Amygdala (tissue), 56 donors: Measurements from ENCODE around the gene DHRS9.
"Not testable (repeated sequence)": the region's sequence is repeated elsewhere in the genome, so short reads cannot be mapped to it uniquely, and the experiment has no call there.

Experiments used
- DNase-seq, 56 donors: peaks; one replicate each; lab custom pipeline; 2025; lab: John Stamatoyannopoulos, UW

The DHRS9 gene

GRCh38 chr2:169069341-169069740 lies at the start of gene DHRS9:
Gene DHRS9, plus strand, starts transcription at chr2:169069563. Its CDS starts 12,019 bp downstream, at chr2:169081582.
- DNase-seq, result no peak

DNA sequence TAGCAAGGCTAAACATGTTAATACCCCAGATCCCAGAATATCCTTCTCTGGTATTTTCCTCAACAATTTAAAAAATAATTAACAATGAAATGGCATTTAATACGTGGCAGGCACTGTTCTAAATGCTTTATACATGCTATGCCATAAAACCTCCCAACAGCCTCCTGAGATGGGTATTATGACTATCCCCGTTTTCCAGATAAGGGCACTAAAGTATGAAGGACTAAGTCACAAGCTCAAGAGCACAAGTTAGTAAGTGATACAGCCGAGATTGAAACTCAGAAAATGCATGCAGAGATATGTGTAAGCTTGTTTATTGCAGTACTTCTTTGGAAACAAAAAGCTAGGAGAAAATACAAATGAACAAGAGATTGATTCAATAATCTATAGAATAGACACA lies 46.2 kb upstream of the DHRS9 start:
- DNase-seq, result no peak

DNA sequence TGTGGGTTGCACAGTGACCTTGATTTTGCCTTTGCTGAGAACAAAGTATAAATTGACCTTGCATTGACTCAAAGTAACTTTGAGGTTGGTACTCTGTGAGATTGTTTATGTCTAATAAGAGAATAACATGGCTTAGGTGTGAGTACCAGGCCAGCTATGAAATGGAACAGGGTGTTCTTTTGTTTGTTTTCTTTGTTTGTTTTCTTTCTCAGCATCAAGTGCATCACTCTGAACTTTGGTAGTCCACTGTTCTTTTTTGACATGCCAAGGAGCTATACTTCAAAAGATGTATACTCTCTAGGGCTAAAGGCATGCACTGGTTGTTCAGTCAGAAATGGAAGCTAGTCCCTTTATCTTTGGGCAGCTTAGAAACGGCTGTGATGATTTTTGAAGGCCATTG lies 43.3 kb upstream of the DHRS9 start:
- no peak for DNase-seq

DNA sequence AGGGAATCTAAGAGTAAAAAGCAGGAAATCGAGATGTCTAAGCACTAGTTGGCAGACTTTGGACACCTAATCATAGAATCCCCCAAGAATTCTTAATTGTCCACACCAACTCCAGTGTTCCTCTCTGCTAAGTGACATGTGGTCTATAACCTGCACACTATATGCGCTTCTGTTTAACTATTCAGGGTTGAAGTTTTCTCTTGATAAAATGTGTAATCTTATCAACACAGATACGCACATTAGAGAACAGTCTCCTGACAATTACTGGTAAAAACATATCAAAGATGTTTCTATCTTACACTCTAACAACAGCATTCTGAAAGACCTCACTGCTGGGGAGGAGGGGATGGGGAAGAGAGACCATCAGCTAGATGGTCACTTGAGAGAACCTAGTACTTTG lies 42.1 kb upstream of the DHRS9 start:
- no peak for DNase-seq

GRCh38 chr2:169029341-169029740 lies 40.0 kb upstream of the DHRS9 start:
- no peak for DNase-seq

DNA sequence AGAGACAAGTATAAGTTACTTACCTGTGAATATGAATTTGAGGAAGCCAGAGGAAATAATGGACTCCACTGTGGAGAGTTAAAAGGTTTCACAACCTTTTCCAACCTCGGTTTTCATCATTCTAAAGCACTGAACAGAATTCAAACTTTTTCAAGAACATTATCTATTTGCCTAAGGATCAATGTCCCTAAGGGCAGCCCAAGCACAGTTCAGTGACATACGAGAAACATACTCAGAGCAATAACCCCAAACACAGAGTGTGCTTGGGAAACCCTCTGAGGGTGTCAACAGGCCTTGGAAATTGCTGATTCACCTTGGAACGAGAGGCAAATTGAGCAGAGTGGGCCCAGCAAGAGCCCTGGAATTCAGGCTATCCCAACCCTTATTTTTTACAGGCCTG lies 38.2 kb upstream of the DHRS9 start, which contains the start of gene ABCB11:
TSS of gene ABCB11 (minus strand) at position 123 of the 400 bp plus-strand sequence. CDS start 13,199 bp downstream, outside the sequence.
- DNase-seq, result no peak

DNA sequence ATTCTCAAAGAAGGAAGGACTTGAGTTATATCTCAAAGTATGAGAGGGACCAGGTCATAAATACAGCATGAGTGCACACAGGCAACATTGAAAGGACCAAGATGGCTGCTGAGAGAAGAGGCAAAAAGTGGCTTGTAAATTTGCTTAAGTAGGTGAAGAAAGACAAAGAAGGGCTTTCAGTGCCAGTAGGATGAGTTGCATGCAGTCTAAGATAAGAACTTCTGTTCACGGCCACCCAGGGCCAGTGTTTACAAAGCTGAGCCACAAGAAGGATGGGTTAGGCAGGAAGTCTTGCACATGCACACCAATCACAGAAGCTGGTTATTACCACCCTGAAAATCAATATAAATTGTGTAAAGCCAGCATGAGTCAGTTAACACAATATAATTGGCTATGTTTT lies 35.1 kb upstream of the DHRS9 start:
- no peak for DNase-seq

GRCh38 chr2:169034984-169035544 lies 34.3 kb upstream of the DHRS9 start:
- DNase-seq, result no peak

DNA sequence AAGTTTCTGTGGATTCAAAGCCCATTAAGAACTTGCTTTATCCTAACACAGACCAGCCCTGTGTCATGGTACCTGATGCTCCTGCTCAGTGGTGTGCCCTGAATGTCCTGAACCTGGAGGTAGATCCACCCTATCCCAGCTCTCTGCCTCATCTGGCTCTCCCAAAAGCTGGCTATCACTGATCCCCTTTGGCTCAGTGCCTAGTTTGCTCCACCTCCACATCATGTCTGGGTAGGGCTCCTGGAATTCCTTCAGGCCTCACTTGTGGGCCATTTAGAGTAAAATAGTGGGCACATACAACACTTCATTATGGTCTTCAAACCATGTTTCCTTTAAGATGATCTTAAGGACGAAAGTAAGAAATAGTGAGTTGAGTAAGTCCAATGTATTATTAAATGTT lies 33.5 kb upstream of the DHRS9 start:
- DNase-seq, result no peak

- DNase-seq, result no peak
These were observed 32.5 kb upstream of the DHRS9 start for GRCh38 chr2:169036736-169037440.

- no peak for DNase-seq
These were observed 31.0 kb upstream of the DHRS9 start for GRCh38 chr2:169038338-169038757.

- DNase-seq, result no peak
These were observed 29.7 kb upstream of the DHRS9 start for GRCh38 chr2:169039702-169040101.

DNA sequence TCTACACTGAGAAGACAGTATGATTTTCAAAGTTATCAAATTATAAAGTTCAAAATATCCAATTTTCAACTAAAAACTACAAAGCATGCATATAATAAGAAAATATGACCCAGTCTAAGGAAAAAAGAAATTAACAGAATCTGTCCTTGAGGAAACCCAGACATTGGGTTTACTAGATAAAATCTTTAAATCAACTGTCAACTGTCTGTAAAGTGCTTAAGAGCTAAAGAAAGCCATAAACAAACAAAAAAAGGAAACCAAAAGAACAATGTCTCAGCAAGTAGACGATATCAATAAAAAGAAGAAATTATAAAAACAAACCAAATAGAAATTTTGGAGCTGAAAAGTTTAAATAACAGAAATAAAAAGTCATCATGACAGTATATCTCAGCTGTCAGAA lies 27.8 kb upstream of the DHRS9 start:
- DNase-seq, result no peak

GRCh38 chr2:169042856-169043255 lies 26.5 kb upstream of the DHRS9 start:
- no peak for DNase-seq

DNA sequence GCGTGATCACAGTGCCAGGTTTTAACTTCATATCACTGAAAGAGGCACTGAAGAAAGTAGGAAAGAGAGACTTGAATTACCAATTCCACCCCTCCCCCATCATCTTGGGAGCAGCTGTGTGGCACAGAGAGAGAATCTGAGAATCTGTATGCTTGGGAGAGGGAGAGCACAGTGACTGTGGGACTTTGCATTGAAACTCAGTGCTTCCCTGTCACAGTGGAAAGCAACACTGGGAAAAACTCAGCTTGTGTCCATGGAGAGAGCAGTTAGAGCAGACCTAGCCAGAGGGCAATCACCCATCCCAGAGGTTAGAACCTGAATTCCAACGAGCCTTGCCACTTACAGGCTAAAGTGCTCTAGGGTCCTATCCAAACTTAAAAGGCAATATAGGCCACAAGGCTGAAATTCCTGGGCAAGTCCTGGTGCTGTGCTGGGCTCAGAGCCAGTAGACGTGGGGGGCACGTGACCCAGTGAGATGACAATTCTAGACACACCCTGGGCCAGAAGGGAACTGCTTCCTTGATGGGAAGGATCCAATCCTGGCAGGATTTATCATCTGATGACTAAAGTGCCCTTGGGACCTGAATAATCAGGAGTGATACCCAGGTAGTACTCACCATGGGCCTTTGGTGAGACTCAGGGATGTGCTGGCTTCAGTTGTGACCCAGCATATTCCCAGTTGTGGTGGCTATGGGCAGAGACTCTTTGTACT lies 22.8 kb upstream of the DHRS9 start:
- no peak for DNase-seq

- DNase-seq, result no peak
These were observed 21.8 kb upstream of the DHRS9 start for GRCh38 chr2:169047256-169048250.

DNA sequence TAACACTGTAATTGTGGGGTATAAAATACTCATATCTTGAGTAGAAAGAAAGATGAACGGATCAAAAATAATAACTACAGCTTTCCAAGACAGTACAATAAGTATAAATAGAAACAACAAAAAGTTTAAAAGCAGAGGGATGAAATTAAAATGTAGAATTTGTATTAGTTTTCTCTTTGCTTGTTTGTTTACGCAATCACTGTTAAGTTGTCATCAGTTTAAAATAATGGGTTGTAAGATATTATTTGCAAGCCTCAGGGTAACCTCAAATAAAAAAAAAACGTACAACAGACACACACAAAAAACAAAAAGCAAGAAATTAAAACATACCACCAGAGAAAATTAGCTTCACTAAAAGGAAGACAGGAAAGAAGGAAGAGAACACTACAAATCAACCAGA lies 20.2 kb upstream of the DHRS9 start:
- DNase-seq, result no peak

GRCh38 chr2:169050476-169051240 lies 18.7 kb upstream of the DHRS9 start:
- no peak for DNase-seq

DNA sequence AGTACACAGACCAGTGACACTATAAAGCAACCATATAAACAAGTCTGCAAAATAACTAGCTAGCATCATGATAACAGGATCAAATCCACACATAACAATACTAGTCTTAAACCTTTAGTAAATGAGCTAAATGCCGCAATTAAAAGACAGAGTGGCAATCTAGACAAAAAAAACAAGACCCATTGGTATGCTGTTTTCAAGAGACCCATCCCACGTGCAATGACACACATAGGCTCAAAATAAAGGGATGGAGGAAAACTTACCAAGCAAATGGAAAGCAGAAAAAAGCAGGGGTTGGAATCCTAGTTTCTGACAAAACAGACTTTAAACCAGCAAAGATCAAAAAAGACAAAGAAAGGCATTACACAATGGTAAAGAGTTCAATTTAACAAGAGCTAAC lies 14.8 kb upstream of the DHRS9 start:
- DNase-seq, result not testable (repeated sequence)

DNA sequence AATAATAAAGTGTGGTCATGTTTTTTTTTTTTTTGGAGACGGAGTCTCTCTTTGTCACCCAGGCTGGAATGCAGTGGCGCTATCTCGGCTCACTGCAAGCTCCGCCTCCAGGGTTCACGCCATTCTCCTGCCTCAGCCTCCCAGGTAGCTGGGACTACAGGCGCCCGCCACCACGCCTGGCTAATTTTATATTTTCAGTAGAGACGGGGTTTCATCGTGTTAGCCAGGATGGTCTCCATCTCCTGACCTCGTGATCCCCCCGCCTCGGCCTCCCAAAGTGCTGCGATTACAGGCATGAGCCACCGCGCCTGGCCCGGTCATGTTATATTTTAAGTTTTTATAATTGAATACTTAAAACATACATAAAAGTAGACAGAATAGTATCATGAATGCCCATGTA lies 5.2 kb upstream of the DHRS9 start:
- DNase-seq, result not testable (repeated sequence)
